Right atrium auricular region (tissue), 2 donors: ENCODE measurements around the gene PLET1. TPM values are rescaled to one million over a fixed set of nuclear protein-coding genes. Genes with fewer than 3 reads are reported as not detected.

ENCODE experiments used
- DNase-seq: peaks from one replicate; pipeline ENCODE4 v3.0.0-alpha.2; 2019; ENCODE audit warnings: low spot score
- H3K27ac ChIP-seq, 2 donors: fragments of 200-600 bp; sonication (generic); 1 replicate in 1 of 2; 2 replicates in 1 of 2; pipeline ENCODE4 v1.5.1; 2016 to 2019
- H3K27me3 ChIP-seq, 2 donors: fragments of 200-600 bp; sonication (generic); one replicate each; pipeline versions ENCODE4 v1.5.1 to v1.6.0; 2017 to 2019
- H3K36me3 ChIP-seq: fragments of 200-600 bp; sonication (generic); one replicate; pipeline ENCODE4 v1.5.1; 2016
- H3K4me1 ChIP-seq, 2 donors: fragments of 200-600 bp; sonication (generic); one replicate each; pipeline versions ENCODE4 v1.5.1 to v1.6.0; 2017 to 2019
- H3K4me3 ChIP-seq, 2 donors: fragments of 200-600 bp; sonication (generic); 1 replicate in 1 of 2; 2 replicates in 1 of 2; pipeline ENCODE4 v1.5.1; 2017 to 2019; ENCODE audit warnings: mild to moderate bottlenecking in 1 of 2, moderate library complexity in 1 of 2
- H3K9me3 ChIP-seq, 2 donors: fragments of 200-600 bp; sonication (generic); one replicate each; pipeline ENCODE4 v1.5.1; 2019
- total RNA-seq, 2 donors: library from RNA; depleted of rRNA; stranded (reverse); fragments of >200 nt; gene quantifications; one replicate each; pipeline ENCODE4 v1.1.0, GENCODE V29; 2016
- TF ChIP-seq, protein P1 (sequence below), 2 donors: fragments of 200-600 bp; sonication (generic); IDR thresholded peaks; one replicate each; pipeline ENCODE4 v1.5.1; 2019; ENCODE audit warnings: antibody characterized with exemption in 2 of 2

Gene PLET1
- total RNA-seq, 2 donors from 2014 or later = not detected

- Histone ChIP-seq H3K27ac (no peak overlapping the region), H3K4me1 (no peaks in the 10 kb centered on the region)
Observed at GRCh38 chr11:112269139-112269538, 8.5 kb upstream of the PLET1 start.

GRCh38 chr11:112268406-112268805 lies 7.7 kb upstream of the PLET1 start:
- Histone ChIP-seq H3K27ac (no peak overlapping the region), H3K4me3 (no peak overlapping the region), H3K27me3 (no peaks in the 10 kb centered on the region), H3K4me1 (no peaks in the 10 kb centered on the region), H3K9me3 (no peaks in the 10 kb centered on the region), H3K36me3 (no peaks in the 10 kb centered on the region)
- TF ChIP-seq, protein P1, sequence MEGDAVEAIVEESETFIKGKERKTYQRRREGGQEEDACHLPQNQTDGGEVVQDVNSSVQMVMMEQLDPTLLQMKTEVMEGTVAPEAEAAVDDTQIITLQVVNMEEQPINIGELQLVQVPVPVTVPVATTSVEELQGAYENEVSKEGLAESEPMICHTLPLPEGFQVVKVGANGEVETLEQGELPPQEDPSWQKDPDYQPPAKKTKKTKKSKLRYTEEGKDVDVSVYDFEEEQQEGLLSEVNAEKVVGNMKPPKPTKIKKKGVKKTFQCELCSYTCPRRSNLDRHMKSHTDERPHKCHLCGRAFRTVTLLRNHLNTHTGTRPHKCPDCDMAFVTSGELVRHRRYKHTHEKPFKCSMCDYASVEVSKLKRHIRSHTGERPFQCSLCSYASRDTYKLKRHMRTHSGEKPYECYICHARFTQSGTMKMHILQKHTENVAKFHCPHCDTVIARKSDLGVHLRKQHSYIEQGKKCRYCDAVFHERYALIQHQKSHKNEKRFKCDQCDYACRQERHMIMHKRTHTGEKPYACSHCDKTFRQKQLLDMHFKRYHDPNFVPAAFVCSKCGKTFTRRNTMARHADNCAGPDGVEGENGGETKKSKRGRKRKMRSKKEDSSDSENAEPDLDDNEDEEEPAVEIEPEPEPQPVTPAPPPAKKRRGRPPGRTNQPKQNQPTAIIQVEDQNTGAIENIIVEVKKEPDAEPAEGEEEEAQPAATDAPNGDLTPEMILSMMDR (IDR thresholded peaks at IDR 0.05) = no peak
- DNase-seq = no peak

More at GRCh38 chr11:112269139-112269538, 8.5 kb upstream of the PLET1 start:
- TF ChIP-seq, protein P1 (IDR thresholded peaks at IDR 0.05) = no peak
- H3K36me3 ChIP-seq = no peaks in the 10 kb centered on the region
- no peaks in the 10 kb centered on the region for H3K9me3 ChIP-seq
- DNase-seq = no peak
- no peaks in the 10 kb centered on the region for H3K27me3 ChIP-seq
- no peak overlapping the region for H3K4me3 ChIP-seq

- DNase-seq = no peak
- TF ChIP-seq, protein P1 (IDR thresholded peaks at IDR 0.05) = no peak
- no peak overlapping the region for H3K4me3 ChIP-seq
- H3K9me3 ChIP-seq = no peaks in the 10 kb centered on the region
- no peaks in the 10 kb centered on the region for H3K36me3 ChIP-seq
- H3K27ac ChIP-seq = no peak overlapping the region
- H3K27me3 ChIP-seq = no peaks in the 10 kb centered on the region
- no peaks in the 10 kb centered on the region for H3K4me1 ChIP-seq
Observed at GRCh38 chr11:112267188-112267591, 6.5 kb upstream of the PLET1 start.

- peak; percentile 13 for DNase-seq
- Histone ChIP-seq H3K4me3 (no peak overlapping the region), H3K36me3 (no peaks in the 10 kb centered on the region), H3K27me3 (no peaks in the 10 kb centered on the region), H3K4me1 (no peaks in the 10 kb centered on the region), H3K27ac (no peak overlapping the region), H3K9me3 (no peaks in the 10 kb centered on the region)
- TF ChIP-seq, protein P1 (IDR thresholded peaks at IDR 0.05) = no peak
Observed at GRCh38 chr11:112266410-112266778, 5.7 kb upstream of the PLET1 start.

DNA sequence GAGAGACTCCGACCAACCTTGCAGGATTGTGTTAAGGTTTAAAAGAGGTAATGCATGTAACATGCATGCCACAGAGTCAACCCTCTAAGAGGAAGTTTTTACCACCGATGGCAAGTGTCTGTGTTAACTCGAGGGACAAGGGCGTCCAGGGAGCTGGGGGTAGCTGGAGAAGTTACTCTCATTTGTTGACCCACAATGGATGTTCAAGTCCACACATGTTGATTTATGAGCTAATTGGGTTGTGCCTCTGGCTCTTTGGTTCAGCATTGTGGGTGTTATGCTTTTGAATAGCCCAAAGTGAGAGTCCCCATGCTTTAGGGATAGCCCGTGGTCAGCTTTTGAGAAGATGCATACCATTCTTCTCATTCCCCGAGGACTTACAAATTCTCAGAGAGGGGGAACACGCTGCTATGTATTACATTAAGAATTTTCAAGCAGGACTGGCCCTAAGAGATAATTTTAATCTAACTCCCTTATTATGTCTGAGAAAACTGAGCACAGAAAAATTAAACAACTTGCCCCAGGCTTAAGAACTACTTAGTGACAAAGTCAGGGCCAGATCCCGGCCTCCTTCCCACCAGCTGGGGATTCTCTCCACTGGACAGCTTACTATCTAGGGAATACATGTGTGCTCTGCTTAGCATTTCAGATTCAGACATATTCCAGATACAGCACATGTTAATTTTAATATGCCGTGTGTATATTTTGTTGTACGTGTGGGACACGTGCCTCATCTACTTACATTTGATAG lies 5.2 kb upstream of the PLET1 start:
- TF ChIP-seq, protein P1 (IDR thresholded peaks at IDR 0.05) = no peak
- Histone ChIP-seq H3K36me3 (no peaks in the 10 kb centered on the region), H3K27ac (no peak overlapping the region), H3K4me3 (no peak overlapping the region), H3K9me3 (no peaks in the 10 kb centered on the region), H3K4me1 (no peaks in the 10 kb centered on the region), H3K27me3 (no peaks in the 10 kb centered on the region)
- DNase-seq = peak; percentile 38
